ENCODE measurements around the gene RCAN2.

- TF ChIP-seq CTCF (IDR thresholded peaks at IDR 0.05) (no peak), POLR2A (IDR thresholded peaks at IDR 0.05) (no peak), POLR2AphosphoS5 (IDR thresholded peaks at IDR 0.05) (no peak)
Observed at GRCh38 chr6:46234700-46235099, 256.5 kb downstream of the RCAN2 start.
